ENCODE measurements around the gene POU2F1.
A peak's percentile ranks its signal among the peaks of the same experiment; 100 is the strongest.

The POU2F1 gene

DNA sequence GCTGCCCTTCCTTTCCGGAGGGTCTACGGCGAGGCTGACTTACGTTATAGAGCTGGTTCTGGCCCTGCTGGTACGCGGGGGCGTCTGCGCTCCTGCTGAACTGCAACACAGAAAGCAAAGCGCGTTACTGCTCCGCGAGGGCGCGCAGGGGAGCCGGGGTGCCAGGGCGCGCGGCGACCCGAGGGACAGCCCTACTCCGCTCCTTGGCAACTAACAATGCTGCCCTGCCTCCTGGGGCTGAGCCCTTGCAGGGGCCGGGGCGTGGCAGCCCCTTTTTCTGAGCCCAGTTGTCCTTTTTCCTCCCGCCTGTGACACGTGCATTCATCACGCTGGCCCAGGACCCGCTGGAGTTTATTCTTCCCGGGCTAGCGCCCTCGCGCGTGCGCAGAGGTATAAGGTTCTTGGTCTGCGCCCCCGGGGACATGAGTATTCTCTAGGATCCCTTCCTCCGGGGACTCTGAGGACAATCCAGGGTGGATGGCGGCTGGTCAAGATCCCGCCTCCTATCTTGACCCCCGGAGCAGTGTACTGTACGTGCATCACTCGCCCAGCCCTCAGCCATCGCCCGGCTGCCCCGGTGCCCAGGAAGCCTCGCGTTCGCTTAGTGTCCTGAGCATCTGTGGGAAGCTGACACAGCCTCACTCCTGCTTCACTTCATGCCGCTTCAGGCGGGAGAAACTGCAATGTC is 218.8 kb downstream of the POU2F1 start:
- Histone ChIP-seq H2BK15ac (ENCODE audit: low read depth, poor library complexity, severe bottlenecking) (no peak overlapping the region), H2BK5ac (ENCODE audit: low read depth, low read length, poor library complexity, severe bottlenecking) (no peak overlapping the region), H3K23ac (ENCODE audit: low read length in 2 of 2) (peak overlapping the region in 1 of 2 experiments; percentile 53), H3K14ac (ENCODE audit: low read length in 2 of 2) (peak overlapping the region in 1 of 2 experiments; percentile 53), H3K27ac (ENCODE audit: low read length, poor library complexity, severe bottlenecking) (no peak overlapping the region), H3K9me3 (ENCODE audit: control insufficient read depth, low read length) (no peaks in the 10 kb centered on the region), H3K79me1 (replicated peaks; ENCODE audit: low read length, poor library complexity, severe bottlenecking) (no peaks in the 10 kb centered on the region), H3K36me3 (ENCODE audit: control insufficient read depth in 1 of 2, insufficient read depth in 2 of 2, low read depth in 1 of 2, low read length in 2 of 2) (no peaks in the 10 kb centered on the region), H4K91ac (ENCODE audit: low read length) (no peak overlapping the region), H4K8ac (ENCODE audit: low read length) (no peak overlapping the region), H3K18ac (ENCODE audit: low read depth in 1 of 2, low read length in 2 of 2) (no peak overlapping the region), H3K4me3 (ENCODE audit: insufficient read depth in 1 of 2, low read depth in 1 of 2, low read length in 2 of 2) (peak overlapping the region; percentile 42 to 75), H3K4me2 (ENCODE audit: low read length, poor library complexity, severe bottlenecking) (peak overlapping the region; percentile 89), H3K27me3 (ENCODE audit: control insufficient read depth in 1 of 2, insufficient read depth in 1 of 2, low read length in 2 of 2) (peaks cover 33 to 56% of the 10 kb centered on the region in 2 experiments), H2AK5ac (ENCODE audit: low read length, severe bottlenecking) (no peak overlapping the region), H3K4ac (ENCODE audit: low read depth in 1 of 2, low read length in 2 of 2) (no peak overlapping the region), H2BK12ac (ENCODE audit: low read length in 2 of 2) (no peak overlapping the region), H3K9ac (ENCODE audit: low read length) (peak overlapping the region; percentile 33), H2BK120ac (ENCODE audit: low read depth, low read length) (no peak overlapping the region), H2AFZ (ENCODE audit: low read depth, low read length) (peak overlapping the region; percentile 75), H3K4me1 (ENCODE audit: control insufficient read depth, insufficient read depth, low read depth, low read length) (peaks cover 8% of the 10 kb centered on the region)
- WGBS: 9% methylated on average over 49 of the region's 49 CpGs
- DNase-seq: peak; percentile 51

DNA sequence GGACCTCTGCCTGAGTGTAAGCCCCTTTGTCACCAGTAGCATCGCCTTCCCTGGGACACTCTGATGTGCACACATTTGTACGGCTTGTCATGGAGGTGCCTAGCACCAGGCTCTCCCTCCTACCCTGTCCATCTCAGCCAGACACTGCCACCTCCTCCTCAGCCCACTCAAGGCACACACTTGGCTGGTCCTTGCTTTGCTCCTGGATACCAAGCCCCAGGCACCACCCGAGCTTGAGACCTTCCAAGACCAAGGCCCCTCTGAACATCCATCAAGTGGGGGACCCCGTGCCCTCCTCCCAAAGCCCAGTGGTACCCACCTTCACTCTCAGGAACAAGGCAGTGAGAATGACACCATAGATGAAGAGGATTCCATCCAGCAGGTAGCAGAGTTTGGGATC is 219.7 kb downstream of the POU2F1 start:
- H2AK5ac ChIP-seq (ENCODE audit: low read length, severe bottlenecking): no peak overlapping the region
- DNase-seq: no peak
- H3K4me1 ChIP-seq (ENCODE audit: control insufficient read depth, insufficient read depth, low read depth, low read length): peaks cover 8% of the 10 kb centered on the region
- 93% methylated on average over 4 of the region's 4 CpGs for WGBS
- no peak overlapping the region for H4K8ac ChIP-seq (ENCODE audit: low read length)
- no peak overlapping the region for H2BK120ac ChIP-seq (ENCODE audit: low read depth, low read length)
- H2BK5ac ChIP-seq (ENCODE audit: low read depth, low read length, poor library complexity, severe bottlenecking): no peak overlapping the region
- H3K4ac ChIP-seq (ENCODE audit: low read depth in 1 of 2, low read length in 2 of 2): no peak overlapping the region
- no peaks in the 10 kb centered on the region for H3K79me1 ChIP-seq (replicated peaks; ENCODE audit: low read length, poor library complexity, severe bottlenecking)
- no peak overlapping the region for H2BK12ac ChIP-seq (ENCODE audit: low read length in 2 of 2)
- H3K4me3 ChIP-seq (ENCODE audit: insufficient read depth in 1 of 2, low read depth in 1 of 2, low read length in 2 of 2): no peak overlapping the region
- no peak overlapping the region for H4K91ac ChIP-seq (ENCODE audit: low read length)
- no peak overlapping the region for H3K4me2 ChIP-seq (ENCODE audit: low read length, poor library complexity, severe bottlenecking)
- no peak overlapping the region for H3K9ac ChIP-seq (ENCODE audit: low read length)
- no peak overlapping the region for H3K18ac ChIP-seq (ENCODE audit: low read depth in 1 of 2, low read length in 2 of 2)
- H3K36me3 ChIP-seq (ENCODE audit: control insufficient read depth in 1 of 2, insufficient read depth in 2 of 2, low read depth in 1 of 2, low read length in 2 of 2): no peaks in the 10 kb centered on the region
- peaks cover 33 to 57% of the 10 kb centered on the region in 2 experiments for H3K27me3 ChIP-seq (ENCODE audit: control insufficient read depth in 1 of 2, insufficient read depth in 1 of 2, low read length in 2 of 2)
- no peak overlapping the region for H2AFZ ChIP-seq (ENCODE audit: low read depth, low read length)
- no peak overlapping the region for H2BK15ac ChIP-seq (ENCODE audit: low read depth, poor library complexity, severe bottlenecking)
- H3K9me3 ChIP-seq (ENCODE audit: control insufficient read depth, low read length): no peaks in the 10 kb centered on the region
- no peak overlapping the region for H3K27ac ChIP-seq (ENCODE audit: low read length, poor library complexity, severe bottlenecking)
- H3K23ac ChIP-seq (ENCODE audit: low read length in 2 of 2): no peak overlapping the region
- H3K14ac ChIP-seq (ENCODE audit: low read length in 2 of 2): no peak overlapping the region

DNA sequence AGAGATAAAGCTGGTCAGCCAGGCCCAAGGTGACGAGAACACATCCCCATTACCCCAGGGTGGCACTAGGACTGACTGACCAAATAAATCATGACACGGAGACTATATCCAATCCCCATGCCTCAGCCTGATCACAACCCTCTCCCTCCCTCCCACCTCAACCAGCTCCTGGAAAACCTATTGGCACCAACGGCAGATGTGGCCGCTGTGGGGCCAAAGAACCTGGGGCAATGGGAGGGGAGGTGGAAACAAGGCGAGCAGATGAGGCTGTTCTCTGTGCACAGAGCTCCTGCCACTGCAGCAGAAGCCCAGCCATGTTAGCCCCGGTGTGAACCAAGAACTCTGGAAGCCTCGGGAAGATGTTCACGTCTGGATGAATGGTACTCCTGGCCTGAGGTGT is 220.1 kb downstream of the POU2F1 start:
- Histone ChIP-seq H2BK120ac (ENCODE audit: low read depth, low read length) (no peak overlapping the region), H2BK5ac (ENCODE audit: low read depth, low read length, poor library complexity, severe bottlenecking) (no peak overlapping the region), H4K8ac (ENCODE audit: low read length) (no peak overlapping the region), H3K14ac (ENCODE audit: low read length in 2 of 2) (no peak overlapping the region), H2AFZ (ENCODE audit: low read depth, low read length) (no peak overlapping the region), H3K4me3 (ENCODE audit: insufficient read depth in 1 of 2, low read depth in 1 of 2, low read length in 2 of 2) (no peak overlapping the region), H3K36me3 (ENCODE audit: control insufficient read depth in 1 of 2, insufficient read depth in 2 of 2, low read depth in 1 of 2, low read length in 2 of 2) (no peaks in the 10 kb centered on the region), H3K23ac (ENCODE audit: low read length in 2 of 2) (no peak overlapping the region), H3K4me2 (ENCODE audit: low read length, poor library complexity, severe bottlenecking) (no peak overlapping the region), H2AK5ac (ENCODE audit: low read length, severe bottlenecking) (no peak overlapping the region), H3K27me3 (ENCODE audit: control insufficient read depth in 1 of 2, insufficient read depth in 1 of 2, low read length in 2 of 2) (peaks cover 33 to 60% of the 10 kb centered on the region in 2 experiments), H4K91ac (ENCODE audit: low read length) (no peak overlapping the region), H3K4me1 (ENCODE audit: control insufficient read depth, insufficient read depth, low read depth, low read length) (peaks cover 8% of the 10 kb centered on the region), H3K9me3 (ENCODE audit: control insufficient read depth, low read length) (no peaks in the 10 kb centered on the region), H3K4ac (ENCODE audit: low read depth in 1 of 2, low read length in 2 of 2) (no peak overlapping the region), H3K9ac (ENCODE audit: low read length) (no peak overlapping the region), H2BK15ac (ENCODE audit: low read depth, poor library complexity, severe bottlenecking) (no peak overlapping the region), H3K27ac (ENCODE audit: low read length, poor library complexity, severe bottlenecking) (no peak overlapping the region), H3K79me1 (replicated peaks; ENCODE audit: low read length, poor library complexity, severe bottlenecking) (no peaks in the 10 kb centered on the region), H2BK12ac (ENCODE audit: low read length in 2 of 2) (no peak overlapping the region), H3K18ac (ENCODE audit: low read depth in 1 of 2, low read length in 2 of 2) (no peak overlapping the region)
- DNase-seq: no peak
- WGBS: 94% methylated on average over 7 of the region's 8 CpGs

DNA sequence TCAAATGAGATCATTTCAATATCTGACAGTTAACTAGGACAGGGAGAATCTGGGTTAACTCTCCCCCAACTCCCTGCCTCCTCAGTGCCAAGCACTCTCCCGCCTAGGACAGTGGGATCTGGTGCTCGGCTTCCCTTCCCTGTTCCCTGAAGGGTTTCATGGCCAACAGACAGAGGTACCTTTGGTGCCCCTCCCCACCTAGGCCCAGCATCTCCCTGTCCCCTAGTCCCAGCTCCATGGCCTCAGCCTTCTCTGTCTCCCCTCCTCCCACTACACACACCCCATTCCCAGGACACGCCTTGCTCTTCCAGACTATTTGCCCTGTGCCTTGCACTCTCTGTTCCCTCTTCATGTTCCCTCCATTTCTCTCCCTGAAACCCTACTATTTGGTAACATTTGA is 220.5 kb downstream of the POU2F1 start:
- no peak overlapping the region for H3K4me3 ChIP-seq (ENCODE audit: insufficient read depth in 1 of 2, low read depth in 1 of 2, low read length in 2 of 2)
- H3K18ac ChIP-seq (ENCODE audit: low read depth in 1 of 2, low read length in 2 of 2): no peak overlapping the region
- H3K9ac ChIP-seq (ENCODE audit: low read length): no peak overlapping the region
- H2BK12ac ChIP-seq (ENCODE audit: low read length in 2 of 2): no peak overlapping the region
- peaks cover 33 to 64% of the 10 kb centered on the region in 2 experiments for H3K27me3 ChIP-seq (ENCODE audit: control insufficient read depth in 1 of 2, insufficient read depth in 1 of 2, low read length in 2 of 2)
- no peak overlapping the region for H3K14ac ChIP-seq (ENCODE audit: low read length in 2 of 2)
- no peak overlapping the region for H2BK120ac ChIP-seq (ENCODE audit: low read depth, low read length)
- WGBS: 96% methylated on average over 3 of the region's 3 CpGs
- H3K4me2 ChIP-seq (ENCODE audit: low read length, poor library complexity, severe bottlenecking): no peak overlapping the region
- no peak overlapping the region for H2BK15ac ChIP-seq (ENCODE audit: low read depth, poor library complexity, severe bottlenecking)
- no peak overlapping the region for H3K23ac ChIP-seq (ENCODE audit: low read length in 2 of 2)
- no peak overlapping the region for H3K27ac ChIP-seq (ENCODE audit: low read length, poor library complexity, severe bottlenecking)
- no peak overlapping the region for H3K4ac ChIP-seq (ENCODE audit: low read depth in 1 of 2, low read length in 2 of 2)
- H2AK5ac ChIP-seq (ENCODE audit: low read length, severe bottlenecking): no peak overlapping the region
- no peaks in the 10 kb centered on the region for H3K9me3 ChIP-seq (ENCODE audit: control insufficient read depth, low read length)
- no peak overlapping the region for H2BK5ac ChIP-seq (ENCODE audit: low read depth, low read length, poor library complexity, severe bottlenecking)
- no peaks in the 10 kb centered on the region for H3K79me1 ChIP-seq (replicated peaks; ENCODE audit: low read length, poor library complexity, severe bottlenecking)
- no peak overlapping the region for H4K8ac ChIP-seq (ENCODE audit: low read length)
- H2AFZ ChIP-seq (ENCODE audit: low read depth, low read length): no peak overlapping the region
- H3K36me3 ChIP-seq (ENCODE audit: control insufficient read depth in 1 of 2, insufficient read depth in 2 of 2, low read depth in 1 of 2, low read length in 2 of 2): no peaks in the 10 kb centered on the region
- no peak overlapping the region for H4K91ac ChIP-seq (ENCODE audit: low read length)
- H3K4me1 ChIP-seq (ENCODE audit: control insufficient read depth, insufficient read depth, low read depth, low read length): peaks cover 8% of the 10 kb centered on the region
- DNase-seq: no peak

Data from mesenchymal stem cell (in vitro differentiated cells and primary cell).